Occipital lobe (tissue), 2 donors: ENCODE results near the gene GPR39. TPM values are rescaled to one million over a fixed set of nuclear protein-coding genes. Genes with fewer than 3 reads are reported as not detected.
"Not testable (repeated sequence)": the region's sequence is repeated elsewhere in the genome, so short reads cannot be mapped to it uniquely, and the experiment has no call there.

Experiments used
- DNase-seq: peaks from one replicate; lab custom pipeline; 2025; lab: John Stamatoyannopoulos, UW
- total RNA-seq: library from RNA; depleted of rRNA; stranded (reverse); fragments of >200 nt; gene quantifications from one replicate; pipeline ENCODE4 v1.2.3, GENCODE V29; 2014

GPR39 gene
- total RNA-seq, 1 donor from 2014 or later: 5.0 TPM

- no peak for DNase-seq
Measured at GRCh38 chr2:132489150-132489549, 72.5 kb downstream of the GPR39 start.

DNA sequence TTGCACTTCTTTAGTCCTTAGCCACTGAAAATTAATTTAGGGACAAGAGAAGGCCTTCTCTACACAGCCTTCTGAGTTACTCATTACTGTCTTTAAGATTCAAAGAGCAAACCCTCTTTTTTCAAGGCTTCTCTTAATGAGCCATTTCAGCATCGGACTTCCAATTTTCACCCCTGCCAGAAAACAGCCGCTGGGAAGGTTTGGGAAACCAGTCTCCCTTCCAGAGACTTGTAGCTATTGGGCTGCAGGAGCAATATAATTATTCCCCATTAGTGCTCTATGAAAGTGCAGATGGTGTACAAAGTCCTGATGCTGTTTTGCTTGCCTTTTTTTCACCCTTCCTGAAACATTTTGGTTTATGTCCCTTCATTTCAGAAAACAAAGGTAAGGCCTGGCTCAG lies 79.3 kb downstream of the GPR39 start:
- DNase-seq: no peak

GRCh38 chr2:132496555-132496954 lies 80.0 kb downstream of the GPR39 start:
- no peak for DNase-seq

DNA sequence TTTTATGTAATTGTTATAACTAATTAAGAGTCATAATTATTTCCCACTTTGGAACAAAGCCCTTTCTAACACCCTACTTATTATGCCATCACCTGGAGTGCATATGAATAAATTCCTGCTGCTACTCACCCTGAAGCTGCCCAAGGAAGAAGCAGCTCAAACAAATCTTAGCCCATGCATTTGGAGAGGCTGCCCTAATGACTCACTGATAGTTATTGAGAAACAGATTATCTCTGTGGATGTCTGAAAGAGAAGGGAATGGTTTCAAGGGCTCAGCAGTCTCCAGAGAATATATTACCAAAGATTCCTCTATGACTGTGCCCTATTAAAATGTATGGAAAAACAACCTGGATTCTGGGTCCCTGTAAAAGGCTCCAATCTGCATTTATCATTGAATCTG lies 81.0 kb downstream of the GPR39 start:
- no peak for DNase-seq

DNA sequence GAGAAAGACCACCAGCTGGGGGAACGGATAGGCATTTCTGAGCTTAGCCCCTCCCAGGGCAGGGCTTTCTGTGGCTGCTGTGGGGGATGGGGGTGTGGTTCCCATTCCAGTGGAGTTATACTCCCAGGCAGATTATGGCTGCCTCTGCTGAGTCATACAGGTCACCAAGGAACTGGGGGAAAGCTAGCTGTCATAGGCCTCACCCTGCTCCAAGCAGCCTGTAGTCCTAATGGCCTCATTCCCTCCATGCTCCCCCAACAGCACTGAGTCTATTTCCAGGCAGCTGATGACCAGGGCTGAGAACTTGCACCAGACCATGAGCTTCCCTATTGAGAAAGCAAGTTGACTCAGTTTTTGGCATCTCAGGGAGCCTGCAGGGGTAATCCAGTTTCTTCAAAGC lies 87.1 kb downstream of the GPR39 start:
- DNase-seq: no peak

GRCh38 chr2:132515010-132515409 lies 98.4 kb downstream of the GPR39 start:
- DNase-seq: no peak

DNA sequence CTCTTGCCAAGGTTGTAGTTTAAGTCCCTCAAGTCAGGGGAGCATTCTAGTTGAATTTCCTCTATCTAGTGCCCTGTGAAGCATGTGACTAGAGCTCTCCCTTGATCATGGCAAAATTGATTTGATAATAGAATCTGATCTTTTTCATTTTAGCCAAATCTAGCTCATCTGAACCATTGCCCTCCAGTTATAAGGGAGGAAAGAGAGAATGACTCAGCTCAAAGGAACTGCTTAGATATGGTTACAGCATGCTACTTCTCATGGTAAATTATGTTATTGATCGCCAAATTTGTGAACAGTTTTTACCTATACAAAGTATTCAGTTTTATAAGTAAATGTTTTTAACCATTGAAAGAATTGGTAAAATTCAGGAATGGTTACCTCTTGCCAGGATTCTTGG lies 100.8 kb downstream of the GPR39 start:
- DNase-seq: no peak

GRCh38 chr2:132518302-132518701 lies 101.7 kb downstream of the GPR39 start:
- DNase-seq: no peak

DNA sequence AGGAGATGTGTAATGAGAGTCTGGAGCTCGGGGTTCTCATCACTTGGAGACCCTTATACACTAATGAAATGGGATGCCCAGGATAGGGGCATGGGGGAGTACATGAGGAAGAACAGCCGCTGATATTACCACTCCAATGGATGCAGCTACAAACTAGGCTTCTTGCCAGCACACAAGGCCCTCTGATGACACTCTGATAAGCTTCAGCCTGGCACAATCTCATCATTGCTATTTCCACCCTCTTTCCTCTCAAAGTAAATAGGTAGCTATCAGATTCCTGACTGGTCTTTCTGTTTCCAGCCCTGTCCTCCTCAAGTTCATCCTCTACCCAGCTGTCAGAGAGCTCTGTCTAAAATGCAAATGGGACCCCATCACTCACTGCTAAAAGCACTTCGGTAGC lies 103.0 kb downstream of the GPR39 start:
- DNase-seq: no peak

DNA sequence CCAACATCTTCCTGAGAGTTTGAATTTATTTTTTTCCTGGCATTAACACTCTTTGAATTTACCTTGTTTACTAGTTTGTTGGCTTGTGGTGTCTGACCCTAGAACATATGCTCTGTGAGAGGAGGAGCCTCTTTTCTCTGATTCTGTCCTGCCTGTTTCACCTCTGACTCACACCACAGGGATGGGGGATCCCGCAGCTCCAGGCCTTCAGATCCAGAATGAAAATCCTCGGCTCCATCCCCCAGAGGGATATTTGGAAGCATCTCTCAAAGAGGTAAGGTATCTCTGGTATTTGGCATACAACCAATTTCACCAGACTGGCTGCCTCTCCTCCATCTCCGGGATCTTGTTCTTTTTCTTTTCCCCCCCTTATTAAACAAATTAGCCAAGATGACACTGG lies 104.7 kb downstream of the GPR39 start:
- no peak for DNase-seq

DNA sequence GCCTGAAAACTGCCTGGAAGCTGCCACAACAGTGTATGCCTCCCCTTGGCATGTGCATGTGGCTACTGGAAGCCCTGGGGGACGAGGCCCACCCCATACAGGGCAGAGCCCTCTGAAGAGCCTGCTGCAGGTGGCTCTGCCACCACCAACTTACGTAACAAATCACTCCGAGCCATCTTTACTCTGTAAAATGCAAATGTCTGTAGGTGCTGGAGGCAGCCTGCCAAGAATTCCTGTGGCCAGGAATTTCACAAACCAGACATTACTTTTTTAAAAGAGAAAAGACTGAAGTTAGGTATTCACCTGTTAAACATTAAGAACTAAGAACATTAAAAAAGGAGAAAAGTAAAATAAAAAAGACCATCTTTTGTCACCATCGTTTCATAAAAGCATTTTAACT lies 106.3 kb downstream of the GPR39 start:
- no peak for DNase-seq

DNA sequence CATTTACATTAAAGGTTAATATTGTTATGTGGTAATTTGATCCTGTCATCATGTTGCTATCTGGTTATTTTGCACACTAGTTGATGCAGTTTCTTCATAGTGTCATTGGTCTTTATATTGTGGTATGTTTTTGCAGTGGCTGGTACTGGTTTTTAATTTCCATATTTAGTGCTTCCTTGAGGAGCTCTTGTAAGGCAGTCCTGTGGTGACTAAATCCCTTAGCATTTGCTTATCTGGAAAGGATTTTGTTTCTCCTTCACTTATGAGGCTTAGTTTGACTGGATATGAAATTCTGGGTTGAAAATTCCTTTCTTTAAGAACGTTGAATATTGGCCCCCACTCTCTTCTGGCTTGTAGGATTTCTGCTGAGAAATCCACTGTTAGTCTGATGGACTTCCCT lies 120.5 kb downstream of the GPR39 start:
- not testable (repeated sequence) for DNase-seq

- DNase-seq: no peak
Measured at GRCh38 chr2:132538331-132538855, 121.8 kb downstream of the GPR39 start.

DNA sequence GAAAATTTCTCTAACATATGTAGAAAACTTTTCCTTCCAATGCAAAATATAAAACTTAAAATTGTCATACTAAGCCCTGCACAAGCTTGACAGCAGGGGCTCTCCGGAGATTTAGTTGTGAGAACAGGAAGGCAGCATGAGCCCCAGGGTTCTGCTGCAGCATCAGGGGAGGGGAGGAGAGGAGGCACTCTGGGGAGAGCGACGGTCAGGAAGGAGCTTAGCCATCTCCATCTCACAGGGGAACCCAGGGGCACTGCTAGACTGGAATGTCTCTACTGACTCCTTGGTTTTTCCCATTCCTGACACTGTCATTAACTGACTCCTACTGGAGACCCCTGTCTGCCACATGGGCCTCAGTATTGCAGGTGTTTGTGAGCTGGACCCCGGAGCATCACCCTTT lies 123.6 kb downstream of the GPR39 start:
- no peak for DNase-seq

DNA sequence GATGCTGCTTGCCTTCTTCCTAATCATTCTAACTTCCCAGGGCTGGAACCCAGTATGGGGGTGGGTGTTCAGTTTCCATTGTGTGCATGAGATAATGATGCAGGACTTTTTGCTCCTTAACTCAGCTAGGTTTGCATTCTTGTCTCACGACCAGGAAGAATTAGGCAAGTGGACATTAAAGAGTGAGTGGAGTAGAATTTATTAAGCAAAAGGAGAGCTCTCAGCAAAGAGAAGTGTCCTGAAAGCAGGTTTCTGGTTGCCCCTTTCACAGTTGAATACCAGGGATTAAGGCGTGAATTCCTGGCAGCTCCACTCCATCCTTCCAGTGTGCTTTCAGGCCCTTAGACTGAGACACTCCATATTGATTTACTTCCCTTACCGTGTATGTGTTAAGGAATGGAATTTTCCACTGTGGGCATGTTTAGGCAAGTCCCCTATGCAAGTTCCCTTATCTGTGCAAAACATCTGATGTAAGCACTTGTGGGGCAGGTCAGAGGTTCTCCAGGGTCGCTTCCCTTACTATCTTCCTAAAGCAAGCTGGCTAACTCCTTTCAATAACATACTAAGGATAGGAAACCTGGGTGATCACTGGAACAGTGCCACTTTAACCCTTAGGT lies 126.5 kb downstream of the GPR39 start:
- no peak for DNase-seq

GRCh38 chr2:132544006-132544630 lies 127.5 kb downstream of the GPR39 start:
- no peak for DNase-seq

- peak; percentile 5 for DNase-seq
Measured at GRCh38 chr2:132547090-132547687, 130.6 kb downstream of the GPR39 start.

DNA sequence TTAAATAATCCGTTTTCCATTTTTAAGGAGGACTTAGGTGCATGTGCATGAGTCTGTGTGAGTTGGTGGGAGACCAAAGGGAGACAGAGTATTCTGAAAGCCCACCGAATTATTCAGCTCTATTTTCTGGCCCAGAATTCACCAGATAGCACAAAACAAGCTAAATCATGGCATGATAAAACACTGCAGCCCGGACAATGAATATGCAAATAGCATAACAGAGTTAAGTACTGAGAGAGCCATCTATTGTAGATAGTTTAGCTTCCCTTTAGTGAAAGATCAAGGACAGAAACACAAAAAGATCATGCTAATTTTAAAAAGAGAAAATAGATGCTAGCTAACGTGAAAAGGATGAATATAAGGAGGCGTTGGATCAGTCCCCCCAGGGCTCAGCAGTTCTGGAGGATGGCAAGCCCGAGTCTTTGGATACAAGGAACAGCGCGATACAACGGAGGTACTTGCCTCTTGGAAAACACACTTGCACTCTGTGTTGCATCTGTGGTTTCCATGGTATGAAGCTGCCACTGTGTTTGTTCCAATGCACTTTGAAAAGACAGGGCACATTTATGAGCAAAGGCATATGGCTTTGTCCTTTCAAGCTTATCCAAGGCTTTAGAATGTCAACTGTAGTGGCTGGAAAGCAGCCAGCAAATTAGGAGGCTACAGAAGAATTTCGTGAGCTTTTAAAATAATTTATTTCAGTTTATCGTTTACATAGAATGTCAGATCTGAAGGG lies 133.5 kb downstream of the GPR39 start:
- DNase-seq: no peak

GRCh38 chr2:132550946-132551345 lies 134.3 kb downstream of the GPR39 start:
- DNase-seq: no peak

- no peak for DNase-seq
Measured at GRCh38 chr2:132557694-132558093, 141.1 kb downstream of the GPR39 start.

GRCh38 chr2:132559326-132559725 lies 142.7 kb downstream of the GPR39 start:
- no peak for DNase-seq

DNA sequence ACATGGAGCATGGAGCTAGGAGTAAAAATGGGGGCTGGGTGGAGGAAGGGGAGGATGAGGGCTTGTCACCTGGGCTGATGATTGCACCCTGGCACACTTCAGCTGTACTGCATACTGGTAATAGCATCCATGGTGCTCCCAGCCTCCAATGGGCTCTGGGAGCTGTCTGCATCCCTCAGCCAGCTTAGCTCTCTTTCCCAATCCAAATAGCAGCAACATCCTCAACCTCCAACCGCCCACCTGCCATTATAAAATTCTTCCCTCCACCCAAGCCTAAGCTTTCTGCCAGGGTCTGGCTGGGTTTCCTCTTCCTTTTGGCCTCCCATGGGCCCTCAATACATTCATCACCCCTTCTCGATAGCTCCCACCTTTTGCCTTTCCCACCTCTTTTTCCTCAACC lies 143.3 kb downstream of the GPR39 start:
- DNase-seq: no peak
